IMR-90 (cell line): ENCODE data around the gene GREB1L. TPM values are rescaled to one million over a fixed set of nuclear protein-coding genes. Genes with fewer than 3 reads are reported as not detected.

ENCODE experiments used
- ATAC-seq: fragments of 200-7000 bp; cut with Tn5 transposase; 2 replicates; pipeline ENCODE4 v1.9.1; 2020; ENCODE audit warnings: low read depth, mild to moderate bottlenecking, moderate library complexity
- BruUV-seq: library from RNA; stranded (reverse); fragments of 400-500 nt; replicated peaks from 2 replicates; lab custom pipeline; 2021; lab: Mats Ljungman, UMichigan
- CTCF ChIA-PET: fragments of 300-600 bp; formaldehyde crosslinking; extraction: SDS; loops from one replicate; lab custom pipeline; 2021; ENCODE audit warnings: antibody characterized with exemption; lab: Yijun Ruan, JAX
- POLR2A ChIA-PET: fragments of 300-600 bp; sonication (Branson Sonifier 250); formaldehyde crosslinking; loops from one replicate; lab custom pipeline; 2022; ENCODE audit warnings: antibody characterized with exemption; ENCODE audit not compliant: unreplicated experiment; lab: Charles Lee
- DNase-seq: peaks from one replicate; pipeline ENCODE4 v3.0.0; 2013
- H2AFZ ChIP-seq: replicated peaks from 2 replicates; pipeline ENCODE3; 2013; ENCODE audit warnings: low read length, mild to moderate bottlenecking; ENCODE audit not compliant: poor library complexity
- H2AK5ac ChIP-seq: 2 replicates; pipeline ENCODE4 v1.6.1; 2013; ENCODE audit warnings: low read depth, low read length, inconsistent platforms
- H2AK9ac ChIP-seq: replicated peaks from 2 replicates; pipeline ENCODE3; 2013; ENCODE audit warnings: mild to moderate bottlenecking, low read depth, low read length, moderate library complexity; ENCODE audit not compliant: poor library complexity
- H2BK120ac ChIP-seq: 2 replicates; pipeline ENCODE4 v1.6.1; 2013; ENCODE audit warnings: low read depth, low read length, inconsistent platforms
- H2BK15ac ChIP-seq: 3 replicates; pipeline ENCODE4 v1.6.1; 2013; ENCODE audit warnings: low read depth, low read length, inconsistent platforms
- H2BK20ac ChIP-seq: 2 replicates; pipeline ENCODE4 v1.6.1; 2013; ENCODE audit warnings: low read depth, mild to moderate bottlenecking, inconsistent platforms, low read length, moderate library complexity
- H2BK5ac ChIP-seq: 2 replicates; pipeline ENCODE4 v1.6.1; 2013; ENCODE audit warnings: mild to moderate bottlenecking, low read depth, low read length, inconsistent platforms; ENCODE audit not compliant: poor library complexity, severe bottlenecking
- H3K14ac ChIP-seq: replicated peaks from 2 replicates; pipeline ENCODE4 v1.6.1; 2013; ENCODE audit warnings: low read depth, low read length, inconsistent platforms
- H3K18ac ChIP-seq: 2 replicates; pipeline ENCODE4 v1.6.1; 2013; ENCODE audit warnings: low read depth, low read length, control low read depth
- H3K23ac ChIP-seq: 2 replicates; pipeline ENCODE4 v1.6.1; 2013; ENCODE audit warnings: low read depth, low read length, inconsistent platforms
- H3K27ac ChIP-seq: 2 replicates; pipeline ENCODE4 v1.5.1; 2013; ENCODE audit warnings: mild to moderate bottlenecking, control low read depth, low read length; ENCODE audit not compliant: insufficient read depth
- H3K27me3 ChIP-seq: 2 replicates; pipeline ENCODE4 v1.6.1; 2013; ENCODE audit warnings: low read length; ENCODE audit not compliant: control insufficient read depth, insufficient read depth
- H3K36me3 ChIP-seq: 2 replicates; pipeline ENCODE4 v1.6.1; 2013; ENCODE audit warnings: low read length, mixed read lengths; ENCODE audit not compliant: control insufficient read depth, insufficient read depth
- H3K4ac ChIP-seq: 2 replicates; pipeline ENCODE4 v1.6.1; 2013; ENCODE audit warnings: low read depth, low read length, inconsistent platforms
- H3K4me1 ChIP-seq: 2 replicates; pipeline ENCODE4 v1.6.1; 2013; ENCODE audit warnings: low read length, mixed read lengths; ENCODE audit not compliant: control insufficient read depth, insufficient read depth
- H3K4me2 ChIP-seq: 2 replicates; pipeline ENCODE4 v1.6.1; 2013; ENCODE audit warnings: low read depth, mild to moderate bottlenecking, control low read depth, low read length, moderate library complexity
- H3K4me3 ChIP-seq: 2 replicates; pipeline ENCODE4 v1.5.1; 2013; ENCODE audit warnings: low read depth, mild to moderate bottlenecking, control low read depth, low read length, moderate library complexity; ENCODE audit not compliant: insufficient read depth
- H3K56ac ChIP-seq: 2 replicates; pipeline ENCODE4 v1.6.1; 2013; ENCODE audit warnings: low read length, inconsistent platforms; ENCODE audit not compliant: insufficient read depth; ENCODE audit errors: extremely low read depth
- H3K79me1 ChIP-seq, 2 experiments: 2 replicates each; pipeline ENCODE4 v1.6.1; 2013; ENCODE audit warnings: low read length in 2 of 2, inconsistent platforms in 1 of 2, low read depth in 1 of 2
- H3K9ac ChIP-seq: 2 replicates; pipeline ENCODE4 v1.6.1; 2013; ENCODE audit warnings: low read depth, low read length, control low read depth
- H3K9me1 ChIP-seq: 2 replicates; pipeline ENCODE4 v1.6.1; 2013; ENCODE audit warnings: low read length, inconsistent platforms; ENCODE audit not compliant: insufficient read depth
- H3K9me3 ChIP-seq: 2 replicates; pipeline ENCODE4 v1.6.1; 2013; ENCODE audit warnings: low read length; ENCODE audit not compliant: control insufficient read depth, insufficient read depth
- H4K20me1 ChIP-seq: 2 replicates; pipeline ENCODE4 v1.6.1; 2013; ENCODE audit warnings: low read length, inconsistent platforms; ENCODE audit not compliant: insufficient read depth
- H4K5ac ChIP-seq: 2 replicates; pipeline ENCODE4 v1.6.1; 2013; ENCODE audit warnings: mild to moderate bottlenecking, low read depth, low read length, control low read depth
- H4K8ac ChIP-seq, 2 experiments: 2 replicates each; pipeline ENCODE4 v1.6.1; 2013; ENCODE audit warnings: low read depth in 2 of 2, low read length in 2 of 2, control low read depth in 1 of 2, inconsistent platforms in 1 of 2
- H4K91ac ChIP-seq: 2 replicates; pipeline ENCODE4 v1.6.1; 2013; ENCODE audit warnings: low read depth, low read length, inconsistent platforms; ENCODE audit not compliant: insufficient read depth
- BHLHE40 ChIP-seq: fragments of 150-350 bp; IDR thresholded peaks from 2 replicates; pipeline ENCODE4 v1.6.1; 2016; ENCODE audit warnings: mild to moderate bottlenecking, low read depth, low read length
- CEBPB ChIP-seq: IDR thresholded peaks from 2 replicates; pipeline ENCODE4 v1.6.1; 2012; ENCODE audit warnings: low read depth, low read length, improper control_type of control experiment
- CHD1 ChIP-seq: IDR thresholded peaks from 2 replicates; pipeline ENCODE4 v1.6.1; 2012; ENCODE audit warnings: low read depth, low read length, improper control_type of control experiment
- CTCF ChIP-seq: conservative IDR thresholded peaks from 2 replicates; pipeline ENCODE4 v1.5.1; 2012; ENCODE audit warnings: mild to moderate bottlenecking, low read depth, low read length, improper control_type of control experiment
- ELK1 ChIP-seq: fragments of 150-350 bp; IDR thresholded peaks from 2 replicates; pipeline ENCODE4 v1.6.1; 2016; ENCODE audit warnings: low read depth, mild to moderate bottlenecking, low read length, moderate library complexity, borderline replicate concordance
- FOS ChIP-seq: fragments of 150-350 bp; IDR thresholded peaks from 2 replicates; pipeline ENCODE4 v1.6.1; 2016; ENCODE audit warnings: low read depth, low read length
- MAFK ChIP-seq: IDR thresholded peaks from 2 replicates; pipeline ENCODE4 v1.6.1; 2012; ENCODE audit warnings: low read depth, low read length, improper control_type of control experiment
- MAZ ChIP-seq: IDR thresholded peaks from 2 replicates; pipeline ENCODE4 v1.6.1; 2012; ENCODE audit warnings: low read depth, mild to moderate bottlenecking, low read length, improper control_type of control experiment, moderate library complexity, borderline replicate concordance
- MXI1 ChIP-seq: IDR thresholded peaks from 2 replicates; pipeline ENCODE4 v1.6.1; 2012; ENCODE audit warnings: low read depth, mild to moderate bottlenecking, low read length, moderate library complexity, borderline replicate concordance
- NFE2L2 ChIP-seq: fragments of 150-350 bp; IDR thresholded peaks from 2 replicates; pipeline ENCODE4 v1.6.1; 2016; ENCODE audit warnings: low read depth, mild to moderate bottlenecking, low read length
- POLR2A ChIP-seq: IDR thresholded peaks from 2 replicates; pipeline ENCODE4 v1.6.1; 2012; ENCODE audit warnings: mild to moderate bottlenecking, low read depth, low read length
- RAD21 ChIP-seq: IDR thresholded peaks from 2 replicates; pipeline ENCODE4 v1.6.1; 2012; ENCODE audit warnings: low read length, improper control_type of control experiment
- RCOR1 ChIP-seq: IDR thresholded peaks from 2 replicates; pipeline ENCODE4 v1.6.1; 2012; ENCODE audit warnings: mild to moderate bottlenecking, low read length, improper control_type of control experiment; ENCODE audit not compliant: insufficient replicate concordance
- RFX5 ChIP-seq: IDR thresholded peaks from 2 replicates; pipeline ENCODE4 v1.8.0; 2012; ENCODE audit warnings: low read depth, mild to moderate bottlenecking, low read length, moderate library complexity
- SMC3 ChIP-seq: fragments of 150-350 bp; IDR thresholded peaks from 2 replicates; pipeline ENCODE4 v1.6.1; 2016; ENCODE audit warnings: low read depth, mild to moderate bottlenecking, antibody characterized with exemption, low read length, moderate library complexity
- USF2 ChIP-seq: fragments of 150-350 bp; IDR thresholded peaks from 2 replicates; pipeline ENCODE4 v1.6.1; 2017; ENCODE audit warnings: mild to moderate bottlenecking, antibody characterized with exemption, low read length, low read depth
- WGBS, 2 experiments: methylation state at CpG; one replicate each; pipeline versions ENCODE4 v1.1.5 to v1.1.7; 2013; ENCODE audit warnings: missing lambda C conversion rate in 2 of 2; ENCODE audit not compliant: insufficient read length in 1 of 2; ENCODE audit errors: extremely low coverage in 2 of 2; 5-methylcytosine and 5-hydroxymethylcytosine counted together
- dilution Hi-C: fragments of 300-500 bp; cut with HindIII; formaldehyde crosslinking; loops from one replicate; pipeline ENCODE4 v1.14.3; 2018; ENCODE audit warnings: low sequenced_read_pairs; ENCODE audit not compliant: unreplicated experiment
- in situ Hi-C: fragments of 300-500 bp; cut with MboI; formaldehyde crosslinking; loops from 3 replicates; pipeline ENCODE4 v1.14.3; 2019; ENCODE audit warnings: low sequenced_read_pairs, inconsistent platforms, mixed read lengths
- intact Hi-C: fragments of 100-400 bp; cut with micrococcal nuclease; formaldehyde crosslinking; loops from 2 replicates; pipeline ENCODE4 v1.10.0; 2022
- polyA plus RNA-seq, 3 experiments: library from polyadenylated mRNA; depleted of rRNA; stranded (reverse); fragments of >200 nt; gene quantifications; 2 replicates each; pipeline ENCODE4 v1.2.3, GENCODE V29; 2012; ENCODE audit warnings: low replicate concordance in 1 of 3
- total RNA-seq: library from RNA; depleted of rRNA; stranded (reverse); fragments of >200 nt; gene quantifications from 2 replicates; pipeline ENCODE4 v1.2.3, GENCODE V29; 2012

GREB1L gene
- total and polyA plus RNA-seq, 2 of the 4 experiments (the other 2 are of a cell fraction) = under 0.01 to 0.02 TPM

GRCh38 chr18:21307578-21307977 is 65.5 kb downstream of the GREB1L start:
- no peak overlapping the region for H4K5ac ChIP-seq
- in situ Hi-C loops (no loop called here), intact Hi-C loops (no loop called here), dilution Hi-C loops (no loop called here)
- POLR2A ChIA-PET = no interaction called here
- H3K9me3 ChIP-seq = no peaks in the 10 kb centered on the region
- H4K8ac ChIP-seq = no peak overlapping the region
- no peak overlapping the region for H3K18ac ChIP-seq
- no peak overlapping the region for H3K14ac ChIP-seq
- H3K4ac ChIP-seq = no peak overlapping the region
- H3K9me1 ChIP-seq = no peaks in the 10 kb centered on the region
- H2BK15ac ChIP-seq = no peak overlapping the region
- H3K23ac ChIP-seq = no peak overlapping the region
- TF ChIP-seq CTCF (no peak), ELK1 (no peak), MAFK (no peak), CEBPB (no peak), MAZ (no peak), MXI1 (no peak), POLR2A (no peak), BHLHE40 (no peak), RCOR1 (no peak), USF2 (no peak), SMC3 (no peak), FOS (no peak), RAD21 (no peak), CHD1 (no peak), RFX5 (no peak), NFE2L2 (no peak)
- H3K36me3 ChIP-seq = no peaks in the 10 kb centered on the region
- H2BK20ac ChIP-seq = no peak overlapping the region
- no peaks in the 10 kb centered on the region for H4K20me1 ChIP-seq
- H4K91ac ChIP-seq = no peak overlapping the region
- ATAC-seq (no peak), DNase-seq (no peak)
- H3K4me1 ChIP-seq = no peaks in the 10 kb centered on the region
- H2AK9ac ChIP-seq = no peak overlapping the region
- H2BK120ac ChIP-seq = no peak overlapping the region
- CTCF ChIA-PET = no interaction called here
- peaks cover 11% of the 10 kb centered on the region for H3K27me3 ChIP-seq
- no TSS peak for BruUV-seq
- no peak overlapping the region for H2AK5ac ChIP-seq
- no CpG with 5 or more reads among the region's 7 CpGs for WGBS, 2 experiments
- no peak overlapping the region for H2AFZ ChIP-seq
- H3K4me2 ChIP-seq = no peak overlapping the region
- no peak overlapping the region for H3K9ac ChIP-seq
- H3K79me1 ChIP-seq = no peaks in the 10 kb centered on the region
- H2BK5ac ChIP-seq = no peak overlapping the region
- H3K56ac ChIP-seq = no peak overlapping the region
- no peak overlapping the region for H3K4me3 ChIP-seq
- H3K27ac ChIP-seq = no peak overlapping the region
